Measurements from ENCODE around the gene MYO5B.
A peak's percentile ranks its signal among the peaks of the same experiment; 100 is the strongest.

Gene MYO5B

DNA sequence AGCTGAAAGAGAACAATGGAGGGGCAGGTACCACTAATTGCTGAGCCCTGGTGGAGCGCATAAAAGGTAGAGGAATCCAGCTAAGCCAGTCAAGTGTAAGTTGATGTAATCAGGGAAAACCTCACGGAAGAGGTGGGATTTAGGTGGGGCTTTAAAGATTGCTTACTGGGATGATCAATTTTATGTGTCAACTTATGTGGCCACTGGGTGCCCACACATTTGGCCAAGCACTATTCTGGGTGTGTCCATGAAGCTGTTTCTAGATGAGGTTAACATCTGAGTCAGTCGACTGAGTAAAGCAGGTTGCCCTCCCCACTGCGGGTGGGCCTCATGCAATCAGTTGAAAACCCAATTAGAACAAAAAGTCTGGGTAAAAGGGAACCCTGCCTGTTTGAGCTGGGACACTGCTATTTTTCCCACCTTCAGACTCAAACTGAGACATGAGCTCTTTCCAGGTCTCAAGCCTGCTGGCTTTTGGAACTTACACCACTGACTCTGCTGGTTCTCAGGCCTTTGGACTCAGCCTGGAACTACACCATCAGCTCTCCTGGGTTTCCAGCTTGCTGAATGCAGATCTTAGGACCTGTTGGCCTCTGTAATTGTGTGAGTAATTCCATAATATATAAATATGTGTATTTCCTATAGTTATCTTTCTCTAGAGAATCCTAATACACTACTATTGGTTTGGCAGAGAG lies 67.3 kb downstream of the MYO5B start:
- H3K9me3 ChIP-seq = no peaks in the 10 kb centered on the region
- no peaks in the 10 kb centered on the region for H3K27me3 ChIP-seq (ENCODE audit: low read depth)
- no peak overlapping the region for H3K4me3 ChIP-seq
- DNase-seq (ENCODE audit: low spot score in 2 of 2) = no peak
- no peaks in the 10 kb centered on the region for H3K4me1 ChIP-seq
- H3K36me3 ChIP-seq (replicated peaks) = no peaks in the 10 kb centered on the region
- in situ Hi-C loops (cut with MboI; ENCODE audit: low sequenced_read_pairs) = no loop called here

DNA sequence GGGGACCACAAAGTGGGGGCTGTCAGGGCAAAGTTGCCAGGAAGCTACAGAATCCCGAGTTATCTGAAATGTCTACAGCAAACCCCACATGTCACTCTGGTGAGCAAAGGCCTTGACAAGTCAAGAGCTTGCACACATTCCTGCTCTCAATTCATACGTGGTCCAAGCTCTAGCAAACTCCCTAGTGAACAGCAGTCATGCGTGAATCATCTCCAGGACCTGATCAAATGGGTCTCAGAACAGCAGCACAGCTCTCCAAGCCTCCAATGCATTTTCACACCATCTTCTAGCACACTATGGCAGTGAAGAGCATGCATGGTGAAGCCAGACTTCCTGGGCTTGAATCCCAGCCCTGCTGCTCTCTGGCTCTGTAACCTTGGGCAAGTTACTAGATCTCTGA lies 68.5 kb downstream of the MYO5B start:
- no peaks in the 10 kb centered on the region for H3K4me1 ChIP-seq

DNA sequence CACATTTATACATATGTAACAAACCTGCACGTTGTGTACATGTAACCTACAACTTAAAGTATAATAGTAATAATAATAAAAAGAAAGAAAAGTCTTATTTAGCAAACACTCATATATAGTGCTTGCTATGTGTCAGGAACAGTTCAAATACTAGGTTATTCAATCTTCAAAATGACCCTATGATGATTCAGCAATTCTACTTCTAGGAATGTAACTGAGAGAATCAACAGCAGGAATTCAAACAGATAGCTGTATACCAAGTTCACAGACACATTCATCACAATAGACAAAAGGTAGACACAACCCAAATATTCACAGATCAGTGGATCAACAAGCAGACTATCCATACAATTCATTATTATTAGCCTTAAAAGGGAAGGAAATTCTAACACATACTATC lies 69.5 kb downstream of the MYO5B start:
- no peak for DNase-seq (ENCODE audit: low spot score in 2 of 2)
- in situ Hi-C loops (cut with MboI; ENCODE audit: low sequenced_read_pairs) = no loop called here

More for the DNA sequence above, 68.5 kb downstream of the MYO5B start:
- DNase-seq (ENCODE audit: low spot score in 2 of 2) = no peak
- Histone ChIP-seq H3K36me3 (replicated peaks) (no peaks in the 10 kb centered on the region), H3K9me3 (no peaks in the 10 kb centered on the region), H3K27me3 (ENCODE audit: low read depth) (no peaks in the 10 kb centered on the region), H3K4me3 (no peak overlapping the region)
- in situ Hi-C loops (cut with MboI; ENCODE audit: low sequenced_read_pairs) = no loop called here

DNA sequence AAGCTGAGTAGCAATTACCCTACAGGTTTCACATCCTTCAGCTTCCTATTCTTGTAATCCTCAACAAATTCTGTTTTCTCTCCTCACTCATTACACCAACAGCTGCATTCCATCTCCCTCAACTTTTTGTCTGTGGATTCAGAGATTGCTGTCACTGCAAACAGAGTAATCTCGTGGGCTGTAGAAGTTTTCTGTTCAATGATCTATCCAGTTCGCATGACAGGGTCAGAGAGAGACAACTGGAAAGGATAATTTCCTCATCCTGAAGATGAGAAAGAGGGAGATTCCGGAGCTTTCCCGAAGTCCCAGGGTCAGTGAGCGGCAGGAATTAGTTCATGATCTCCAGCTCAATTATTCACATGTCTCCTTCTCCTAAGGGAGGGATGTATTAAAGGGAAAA lies 75.7 kb downstream of the MYO5B start:
- in situ Hi-C loops (cut with MboI; ENCODE audit: low sequenced_read_pairs) = no loop called here
- H3K27me3 ChIP-seq (ENCODE audit: low read depth) = no peaks in the 10 kb centered on the region
- no peak overlapping the region for H3K4me3 ChIP-seq
- H3K9me3 ChIP-seq = no peaks in the 10 kb centered on the region
- DNase-seq (ENCODE audit: low spot score in 2 of 2) = no peak
- peaks cover 4% of the 10 kb centered on the region for H3K4me1 ChIP-seq
- no peaks in the 10 kb centered on the region for H3K36me3 ChIP-seq (replicated peaks)

More for the DNA sequence above, 69.5 kb downstream of the MYO5B start:
- Histone ChIP-seq H3K9me3 (no peaks in the 10 kb centered on the region), H3K4me1 (no peaks in the 10 kb centered on the region), H3K27me3 (ENCODE audit: low read depth) (no peaks in the 10 kb centered on the region), H3K36me3 (replicated peaks) (no peaks in the 10 kb centered on the region), H3K4me3 (no peak overlapping the region)

DNA sequence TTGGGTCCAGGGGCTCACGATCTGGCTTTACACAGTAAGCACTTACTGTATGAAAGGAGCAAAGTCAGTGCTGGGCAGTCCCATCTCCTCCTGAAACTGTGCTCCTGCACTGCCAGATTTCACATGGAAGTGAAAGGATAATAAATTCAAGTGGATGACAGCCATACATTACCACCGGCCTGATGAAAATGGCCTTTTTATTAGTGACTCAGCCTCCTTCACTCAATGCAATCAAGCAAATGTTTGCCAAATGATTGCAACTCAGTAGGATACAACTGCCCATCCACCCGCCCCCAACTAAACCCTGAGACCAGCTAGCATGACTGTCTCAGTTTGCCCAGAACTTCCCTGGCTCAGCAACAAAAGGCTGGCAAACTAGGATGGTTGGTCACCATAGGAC lies 77.1 kb downstream of the MYO5B start:
- H3K27me3 ChIP-seq (ENCODE audit: low read depth) = no peaks in the 10 kb centered on the region
- DNase-seq (ENCODE audit: low spot score in 2 of 2) = no peak
- in situ Hi-C loops (cut with MboI; ENCODE audit: low sequenced_read_pairs) = no loop called here
- no peaks in the 10 kb centered on the region for H3K9me3 ChIP-seq
- H3K36me3 ChIP-seq (replicated peaks) = no peaks in the 10 kb centered on the region
- H3K4me1 ChIP-seq = peaks cover 15% of the 10 kb centered on the region
- no peak overlapping the region for H3K4me3 ChIP-seq

DNA sequence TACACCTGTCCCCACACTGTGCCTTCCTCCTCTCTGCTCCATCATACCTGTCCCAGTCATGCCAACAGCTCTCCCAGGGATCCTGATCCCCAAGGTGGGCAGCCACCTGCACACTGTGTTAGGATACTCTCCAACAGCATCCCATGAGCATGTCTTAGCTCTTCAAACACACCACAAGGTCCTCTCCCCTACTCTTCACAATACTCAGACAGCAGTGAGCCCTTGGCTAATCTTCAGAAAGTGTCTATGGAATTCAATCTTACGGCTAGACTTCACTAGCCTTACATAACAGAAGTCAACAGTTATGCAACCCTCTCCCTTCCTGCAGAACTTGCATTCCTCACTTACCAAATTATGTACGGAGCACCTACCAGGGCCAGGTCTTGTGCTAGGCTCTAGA lies 79.9 kb downstream of the MYO5B start:
- Histone ChIP-seq H3K4me1 (peaks cover 15% of the 10 kb centered on the region), H3K36me3 (replicated peaks) (no peaks in the 10 kb centered on the region), H3K4me3 (no peak overlapping the region), H3K27me3 (ENCODE audit: low read depth) (no peaks in the 10 kb centered on the region), H3K9me3 (no peaks in the 10 kb centered on the region)
- in situ Hi-C loops (cut with MboI; ENCODE audit: low sequenced_read_pairs) = no loop called here
- DNase-seq (ENCODE audit: low spot score in 2 of 2) = no peak

DNA sequence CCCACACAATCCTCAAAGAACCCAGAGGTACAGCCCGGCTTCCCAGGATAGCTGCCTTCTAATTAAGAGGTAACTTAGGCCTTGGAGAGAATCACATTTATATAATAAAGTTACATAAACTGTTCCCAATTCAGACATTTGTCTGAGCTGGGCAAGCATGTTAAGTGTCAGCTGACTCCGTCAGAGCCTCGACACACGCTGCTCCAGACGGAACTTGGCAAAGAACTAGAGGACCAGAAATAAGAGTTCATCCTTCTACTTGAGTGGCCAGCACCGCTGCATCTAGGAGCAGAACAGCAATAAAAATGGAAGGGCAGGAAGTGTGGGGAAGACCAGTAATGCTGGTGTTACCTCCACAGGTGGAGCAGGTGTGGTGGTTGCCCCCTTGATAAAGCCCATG lies 80.5 kb downstream of the MYO5B start:
- H3K9me3 ChIP-seq = no peaks in the 10 kb centered on the region
- H3K27me3 ChIP-seq (ENCODE audit: low read depth) = no peaks in the 10 kb centered on the region
- no peak overlapping the region for H3K4me3 ChIP-seq
- no peak for DNase-seq (ENCODE audit: low spot score in 2 of 2)
- in situ Hi-C loops (cut with MboI; ENCODE audit: low sequenced_read_pairs) = no loop called here
- H3K4me1 ChIP-seq = peaks cover 15% of the 10 kb centered on the region
- H3K36me3 ChIP-seq (replicated peaks) = no peaks in the 10 kb centered on the region

DNA sequence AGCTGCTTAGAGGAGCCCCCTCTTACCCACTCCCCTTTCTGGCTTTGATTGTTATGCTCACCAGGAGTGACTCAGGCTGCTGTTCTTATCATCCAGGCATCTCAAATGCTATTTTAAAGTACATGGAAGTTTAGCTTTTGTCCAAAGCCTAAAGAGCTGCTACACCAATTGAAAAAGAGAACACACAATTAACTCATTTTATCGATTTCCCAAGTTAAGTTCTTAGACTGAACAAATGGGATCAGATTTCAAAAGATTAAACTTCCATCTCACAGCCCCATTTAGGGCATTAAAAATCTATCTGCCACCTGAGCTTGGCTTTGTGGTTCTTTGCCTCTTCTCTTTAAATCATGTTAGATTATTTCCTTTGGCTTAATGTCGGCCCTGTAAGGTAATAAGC lies 81.2 kb downstream of the MYO5B start:
- H3K4me1 ChIP-seq = peaks cover 15% of the 10 kb centered on the region
- no peaks in the 10 kb centered on the region for H3K27me3 ChIP-seq (ENCODE audit: low read depth)
- no peaks in the 10 kb centered on the region for H3K9me3 ChIP-seq
- no peaks in the 10 kb centered on the region for H3K36me3 ChIP-seq (replicated peaks)
- in situ Hi-C loops (cut with MboI; ENCODE audit: low sequenced_read_pairs) = no loop called here
- peak in 1 of 2 experiments; percentile 77 for DNase-seq (ENCODE audit: low spot score in 2 of 2)
- no peak overlapping the region for H3K4me3 ChIP-seq

DNA sequence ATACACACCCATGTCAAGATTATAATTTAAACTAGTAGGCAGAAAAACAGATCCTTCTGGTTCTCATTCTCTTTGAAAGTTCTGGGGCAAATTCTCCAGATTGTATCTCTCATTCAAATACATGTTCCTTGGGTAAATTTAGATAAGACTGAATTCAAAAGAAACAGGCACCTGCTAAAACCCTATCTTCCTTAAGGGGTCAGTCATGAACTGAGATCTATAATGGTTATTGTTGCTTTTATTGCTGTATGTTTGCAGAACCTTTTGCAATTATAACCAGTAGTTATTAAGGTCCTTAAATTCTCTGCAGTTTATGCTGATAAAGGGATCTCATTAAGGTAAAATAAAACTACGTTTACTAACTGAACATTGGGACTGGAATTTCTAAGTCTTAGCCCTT lies 83.5 kb downstream of the MYO5B start:
- peaks cover 15% of the 10 kb centered on the region for H3K4me1 ChIP-seq
- H3K36me3 ChIP-seq (replicated peaks) = no peaks in the 10 kb centered on the region
- no peak overlapping the region for H3K4me3 ChIP-seq
- no peaks in the 10 kb centered on the region for H3K9me3 ChIP-seq
- H3K27me3 ChIP-seq (ENCODE audit: low read depth) = no peaks in the 10 kb centered on the region
- in situ Hi-C loops (cut with MboI; ENCODE audit: low sequenced_read_pairs) = no loop called here
- no peak for DNase-seq (ENCODE audit: low spot score in 2 of 2)

DNA sequence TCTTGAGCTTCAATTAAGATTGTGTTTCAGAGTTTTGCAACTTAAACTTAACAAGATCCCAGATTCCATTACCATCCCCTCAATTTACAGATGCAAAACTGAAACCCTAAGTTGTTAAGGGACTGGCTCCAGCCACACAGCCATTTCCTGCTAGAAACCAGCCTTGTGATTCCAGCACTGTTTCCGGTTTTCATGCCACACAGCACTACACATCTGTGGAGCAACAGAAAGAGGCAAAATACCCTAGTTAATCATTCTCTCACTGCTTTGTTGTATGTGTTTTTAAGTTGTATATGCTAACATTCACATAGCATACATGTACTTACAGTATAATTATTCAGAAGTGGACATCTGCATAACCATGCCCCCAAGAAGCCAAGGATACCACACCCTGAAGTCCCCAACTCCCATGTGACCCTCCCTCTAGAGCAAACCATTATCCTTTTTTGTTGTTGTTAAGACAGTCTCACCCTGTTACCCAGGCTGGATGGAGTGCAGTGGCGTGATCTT lies 87.4 kb downstream of the MYO5B start:
- H3K4me1 ChIP-seq = no peaks in the 10 kb centered on the region; the same call in 1 of the 2 replicates
- in situ Hi-C loops (cut with MboI; ENCODE audit: low sequenced_read_pairs) = no loop called here

DNA sequence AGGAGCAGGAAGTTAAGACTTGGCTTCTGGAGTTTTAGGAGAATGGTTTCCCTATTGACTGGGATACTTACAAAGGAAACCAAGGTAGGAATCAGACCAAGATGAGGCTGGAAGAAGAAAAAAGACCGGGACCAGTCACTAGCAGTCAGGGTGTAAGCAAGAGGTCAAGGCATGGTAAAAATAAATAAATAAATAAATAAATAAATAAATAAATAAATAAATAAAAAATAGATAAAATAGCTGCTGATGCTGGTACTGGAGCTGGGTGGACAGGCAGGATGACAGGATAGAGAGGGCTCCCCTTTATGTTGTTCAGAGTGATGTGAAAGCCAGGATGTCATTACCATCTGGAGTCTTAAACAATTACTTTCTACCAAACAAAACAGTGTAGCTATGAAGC lies 89.9 kb downstream of the MYO5B start:
- in situ Hi-C loops (cut with MboI; ENCODE audit: low sequenced_read_pairs) = no loop called here
- no peaks in the 10 kb centered on the region for H3K27me3 ChIP-seq (ENCODE audit: low read depth)
- DNase-seq (ENCODE audit: low spot score in 2 of 2) = no peak

More for the DNA sequence above, 87.4 kb downstream of the MYO5B start:
- no peaks in the 10 kb centered on the region for H3K36me3 ChIP-seq (replicated peaks)
- H3K9me3 ChIP-seq = no peaks in the 10 kb centered on the region
- H3K4me3 ChIP-seq = no peak overlapping the region
- no peaks in the 10 kb centered on the region for H3K27me3 ChIP-seq (ENCODE audit: low read depth)
- DNase-seq (ENCODE audit: low spot score in 2 of 2) = no peak

DNA sequence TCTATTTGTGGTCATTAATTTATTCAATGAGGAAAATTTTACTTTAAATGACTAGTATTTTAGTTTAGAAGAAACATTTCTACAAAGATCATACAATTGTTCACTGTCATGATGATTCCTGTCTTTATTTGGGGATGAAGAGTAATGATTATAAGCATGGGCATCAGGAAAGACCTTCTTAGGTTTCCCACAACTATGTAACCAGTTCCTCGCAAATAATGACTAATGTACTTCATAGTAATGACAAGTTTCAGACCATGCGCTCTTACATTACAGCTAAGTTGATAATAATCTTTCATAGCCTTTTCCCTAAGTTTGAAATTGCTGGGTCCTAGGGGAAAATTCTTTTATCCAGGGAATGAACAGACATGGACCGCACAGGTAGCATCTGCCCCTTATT lies 90.5 kb downstream of the MYO5B start:
- DNase-seq (ENCODE audit: low spot score in 2 of 2) = no peak
- H3K4me1 ChIP-seq = peaks cover 9% of the 10 kb centered on the region
- H3K9me3 ChIP-seq = no peaks in the 10 kb centered on the region
- H3K36me3 ChIP-seq (replicated peaks) = no peaks in the 10 kb centered on the region
- no peak overlapping the region for H3K4me3 ChIP-seq
- no peaks in the 10 kb centered on the region for H3K27me3 ChIP-seq (ENCODE audit: low read depth)
- in situ Hi-C loops (cut with MboI; ENCODE audit: low sequenced_read_pairs) = no loop called here

More for the DNA sequence above, 89.9 kb downstream of the MYO5B start:
- Histone ChIP-seq H3K9me3 (no peaks in the 10 kb centered on the region), H3K4me1 (peaks cover 9% of the 10 kb centered on the region), H3K36me3 (replicated peaks) (no peaks in the 10 kb centered on the region), H3K4me3 (no peak overlapping the region)

DNA sequence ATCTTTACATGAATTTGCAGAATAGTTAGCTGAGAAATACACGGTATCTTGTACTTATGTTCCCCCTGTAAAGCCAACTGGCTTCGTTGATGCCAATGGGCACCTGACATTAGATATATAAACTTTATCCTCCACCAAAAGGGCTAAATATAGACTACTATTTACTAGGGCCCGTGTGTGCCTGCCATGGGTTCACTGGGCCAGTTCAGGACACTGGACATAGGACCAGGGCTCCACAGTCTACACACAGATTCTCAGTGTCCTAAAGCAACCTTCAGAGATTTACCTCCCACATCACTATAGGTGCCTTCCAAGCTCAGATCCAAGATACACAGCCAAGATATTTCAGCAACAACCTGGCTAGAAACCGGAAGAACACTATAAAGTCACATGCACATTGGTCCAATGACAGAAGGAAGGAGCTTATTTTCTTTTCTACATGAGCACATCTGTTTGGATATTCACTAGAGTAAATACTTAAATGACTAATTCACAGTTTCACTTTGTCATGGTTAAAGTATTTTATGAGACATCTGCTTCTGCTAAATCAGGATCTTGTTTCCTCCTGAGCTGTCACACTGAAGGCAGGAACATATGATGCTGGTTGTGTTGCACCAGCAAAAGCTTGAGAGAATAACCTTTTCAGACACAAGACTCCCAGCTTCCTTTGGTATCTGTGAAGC lies 95.1 kb downstream of the MYO5B start:
- H3K36me3 ChIP-seq (replicated peaks) = no peaks in the 10 kb centered on the region
- in situ Hi-C loops (cut with MboI; ENCODE audit: low sequenced_read_pairs) = no loop called here
- H3K4me1 ChIP-seq = peaks cover 9% of the 10 kb centered on the region
- no peak for DNase-seq (ENCODE audit: low spot score in 2 of 2)
- no peak overlapping the region for H3K4me3 ChIP-seq
- no peaks in the 10 kb centered on the region for H3K27me3 ChIP-seq (ENCODE audit: low read depth)
- no peaks in the 10 kb centered on the region for H3K9me3 ChIP-seq

DNA sequence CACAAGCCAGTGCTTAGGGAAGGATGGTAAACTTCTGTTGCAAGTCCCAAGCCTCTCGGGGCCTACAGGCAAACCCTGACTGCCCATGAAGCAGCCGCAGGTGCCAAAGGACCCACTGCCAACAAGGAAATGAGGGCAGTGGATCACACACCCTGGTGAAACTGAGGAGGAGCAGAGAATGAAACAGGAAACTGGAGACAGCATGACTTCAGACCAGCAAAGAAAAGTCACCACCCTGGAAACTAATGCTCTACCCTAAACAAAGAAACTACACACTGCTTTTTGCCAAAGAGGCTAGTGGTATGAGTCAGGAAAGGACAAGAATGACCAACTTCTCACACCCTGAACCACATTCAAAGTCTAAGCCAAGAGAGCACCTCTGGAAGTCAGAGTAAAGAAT lies 97.2 kb downstream of the MYO5B start:
- no peaks in the 10 kb centered on the region for H3K27me3 ChIP-seq (ENCODE audit: low read depth)
- no peaks in the 10 kb centered on the region for H3K9me3 ChIP-seq
- no peaks in the 10 kb centered on the region for H3K36me3 ChIP-seq (replicated peaks)
- H3K4me1 ChIP-seq = peaks cover 20% of the 10 kb centered on the region
- no peak for DNase-seq (ENCODE audit: low spot score in 2 of 2)
- in situ Hi-C loops (cut with MboI; ENCODE audit: low sequenced_read_pairs) = no loop called here
- H3K4me3 ChIP-seq = no peak overlapping the region

Measured in HAP-1 (cell line).